ENCODE data around the gene ITSN2.
"Not testable (repeated sequence)": the region's sequence is repeated elsewhere in the genome, so short reads cannot be mapped to it uniquely, and the experiment has no call there.

The ITSN2 gene

DNA sequence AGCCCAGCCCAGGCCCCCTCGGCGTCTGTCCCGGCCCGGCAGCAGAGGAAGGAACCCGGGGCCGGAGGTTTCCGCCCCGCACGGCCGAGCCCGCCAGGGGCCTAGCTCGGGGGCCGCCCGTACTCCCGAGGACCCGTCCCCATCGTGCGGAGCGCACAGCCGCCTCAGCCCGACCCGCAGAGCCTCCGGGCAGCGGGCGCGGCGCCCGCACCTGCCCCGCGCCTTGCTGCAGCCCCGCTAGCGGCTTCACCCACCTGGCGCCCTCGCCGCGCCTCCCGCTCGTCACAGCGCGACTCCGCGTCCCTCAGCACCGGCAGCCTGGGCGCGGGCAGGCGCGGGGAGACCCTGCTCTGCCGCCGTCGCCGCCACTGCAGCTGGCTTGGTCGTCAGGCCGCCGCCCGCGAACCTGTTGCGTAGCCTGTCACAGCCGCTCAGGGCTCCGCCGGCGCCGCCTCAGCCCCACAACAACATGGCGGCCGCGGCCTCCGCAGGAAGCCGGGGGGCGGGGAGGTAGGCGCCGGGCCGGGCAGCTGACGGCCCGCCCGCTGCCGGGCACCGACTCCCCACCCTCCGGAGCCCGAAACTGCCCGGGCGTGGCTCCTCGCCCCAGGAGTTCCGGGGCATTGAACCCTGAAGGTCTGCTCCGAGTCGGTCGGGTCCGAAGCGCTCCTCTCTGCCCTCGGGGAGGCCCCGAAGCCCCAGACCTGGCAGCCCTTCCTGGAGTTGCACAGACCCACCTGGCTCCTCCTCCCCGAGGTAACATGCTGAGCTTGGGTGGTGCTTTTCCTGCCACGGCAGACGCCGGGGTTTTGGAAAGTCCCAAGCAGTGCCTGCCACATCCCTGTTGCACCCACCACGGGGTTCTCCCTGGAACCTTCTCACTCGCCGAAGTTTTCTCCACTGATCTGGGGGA, at the start of gene ITSN2:
Gene ITSN2, minus strand, starts transcription at position 487 of the 913 bp plus-strand sequence. CDS start 32,454 bp downstream, outside the sequence.
- H3K4me3 ChIP-seq (ENCODE audit: control insufficient read depth, low read depth, low read length): peak within 1 kb of the TSS; percentile 66
- peak; percentile 38 for DNase-seq (ENCODE audit: low read depth)
- TF ChIP-seq, protein P1, sequence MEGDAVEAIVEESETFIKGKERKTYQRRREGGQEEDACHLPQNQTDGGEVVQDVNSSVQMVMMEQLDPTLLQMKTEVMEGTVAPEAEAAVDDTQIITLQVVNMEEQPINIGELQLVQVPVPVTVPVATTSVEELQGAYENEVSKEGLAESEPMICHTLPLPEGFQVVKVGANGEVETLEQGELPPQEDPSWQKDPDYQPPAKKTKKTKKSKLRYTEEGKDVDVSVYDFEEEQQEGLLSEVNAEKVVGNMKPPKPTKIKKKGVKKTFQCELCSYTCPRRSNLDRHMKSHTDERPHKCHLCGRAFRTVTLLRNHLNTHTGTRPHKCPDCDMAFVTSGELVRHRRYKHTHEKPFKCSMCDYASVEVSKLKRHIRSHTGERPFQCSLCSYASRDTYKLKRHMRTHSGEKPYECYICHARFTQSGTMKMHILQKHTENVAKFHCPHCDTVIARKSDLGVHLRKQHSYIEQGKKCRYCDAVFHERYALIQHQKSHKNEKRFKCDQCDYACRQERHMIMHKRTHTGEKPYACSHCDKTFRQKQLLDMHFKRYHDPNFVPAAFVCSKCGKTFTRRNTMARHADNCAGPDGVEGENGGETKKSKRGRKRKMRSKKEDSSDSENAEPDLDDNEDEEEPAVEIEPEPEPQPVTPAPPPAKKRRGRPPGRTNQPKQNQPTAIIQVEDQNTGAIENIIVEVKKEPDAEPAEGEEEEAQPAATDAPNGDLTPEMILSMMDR (conservative IDR thresholded peaks at IDR 0.05; ENCODE audit: control insufficient read depth, insufficient read depth, low read depth, low read length): no peak

DNA sequence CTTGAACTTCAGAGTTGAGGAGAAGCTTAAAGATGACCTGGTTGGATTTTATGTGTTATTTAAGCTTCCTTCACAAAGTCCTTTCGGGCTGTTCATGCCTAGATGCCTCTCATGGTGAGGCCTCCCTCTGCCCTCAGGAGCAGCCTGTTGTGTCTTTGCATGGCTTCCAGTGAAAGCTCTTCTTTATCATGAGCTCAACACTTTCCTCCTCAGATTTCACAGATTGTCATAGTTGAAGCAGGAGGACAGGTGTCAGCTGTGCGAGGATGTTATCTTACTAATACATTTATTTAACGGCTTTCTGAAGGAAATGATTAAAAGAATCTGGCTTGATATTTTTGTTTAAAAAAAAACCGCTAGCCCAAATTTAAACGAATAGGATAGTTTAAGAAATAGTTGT, 48.8 kb upstream of the ITSN2 start:
- no peak overlapping the region for H3K4me3 ChIP-seq (ENCODE audit: control insufficient read depth, low read depth, low read length)
- no peak for DNase-seq (ENCODE audit: low read depth)
- TF ChIP-seq, protein P1 (conservative IDR thresholded peaks at IDR 0.05; ENCODE audit: control insufficient read depth, insufficient read depth, low read depth, low read length): no peak

DNA sequence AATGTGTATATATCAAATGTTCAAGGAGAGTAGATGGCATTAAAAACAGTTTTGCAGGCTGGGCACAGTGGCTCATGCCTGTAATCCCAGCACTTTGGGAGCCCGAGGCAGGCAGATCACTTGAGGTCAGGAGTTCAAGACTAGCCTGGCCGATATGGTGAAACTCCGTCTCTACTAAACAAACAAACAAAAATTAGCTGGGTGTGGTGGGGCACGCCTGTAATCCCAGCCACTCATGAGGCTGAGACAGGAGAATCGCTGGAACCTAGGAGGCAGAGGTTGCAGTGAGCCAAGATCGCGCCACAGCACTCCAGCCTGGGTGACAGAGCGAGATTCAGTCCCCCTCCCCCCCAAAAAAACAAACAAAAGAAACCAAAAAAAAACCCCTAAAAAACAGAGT, 48.4 kb upstream of the ITSN2 start:
- DNase-seq (ENCODE audit: low read depth); H3K4me3 ChIP-seq (ENCODE audit: control insufficient read depth, low read depth, low read length): not testable (repeated sequence)

DNA sequence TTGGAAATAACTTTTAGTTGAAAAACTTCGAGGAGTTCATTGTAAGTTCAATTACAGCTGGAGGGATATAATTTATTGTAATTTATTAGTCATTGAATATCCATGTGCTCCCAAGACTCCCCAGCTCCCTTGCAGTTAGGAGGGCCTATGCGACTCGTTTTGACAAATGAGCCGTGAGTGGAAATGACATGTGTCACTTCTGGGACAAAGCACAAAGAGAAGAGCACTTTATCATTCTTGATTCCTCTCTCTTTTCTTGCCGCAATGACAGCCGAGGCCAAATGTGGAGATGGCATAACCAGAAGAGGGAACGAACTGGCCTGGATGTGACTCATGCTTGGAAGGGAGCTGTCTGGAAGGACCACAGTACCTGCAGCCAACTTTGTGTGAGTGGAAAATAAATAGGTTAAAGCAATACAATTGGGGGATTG, 44.2 kb upstream of the ITSN2 start:
- DNase-seq (ENCODE audit: low read depth): peak; percentile 62
- TF ChIP-seq, protein P1 (conservative IDR thresholded peaks at IDR 0.05; ENCODE audit: control insufficient read depth, insufficient read depth, low read depth, low read length): no peak
- H3K4me3 ChIP-seq (ENCODE audit: control insufficient read depth, low read depth, low read length): no peak overlapping the region

DNA sequence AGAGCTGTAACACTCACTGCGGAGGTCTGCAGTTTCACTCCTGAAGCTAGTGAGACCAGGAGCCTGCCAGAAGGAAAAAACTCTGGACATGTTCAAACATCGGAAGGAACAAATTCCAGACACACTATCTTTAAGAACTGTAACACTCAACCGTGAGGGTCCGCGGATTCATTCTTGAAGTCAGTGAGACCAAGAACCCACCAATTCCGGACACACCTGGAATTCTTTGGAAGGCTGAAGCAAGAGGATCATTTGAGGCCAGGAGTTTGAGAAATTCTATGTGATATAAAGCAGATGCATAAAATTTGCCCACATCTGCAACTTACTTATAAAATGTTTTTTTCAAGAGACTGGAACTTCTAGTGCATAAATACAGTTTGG, 43.5 kb upstream of the ITSN2 start:
- no peak overlapping the region for H3K4me3 ChIP-seq (ENCODE audit: control insufficient read depth, low read depth, low read length)
- TF ChIP-seq, protein P1 (conservative IDR thresholded peaks at IDR 0.05; ENCODE audit: control insufficient read depth, insufficient read depth, low read depth, low read length): no peak
- no peak for DNase-seq (ENCODE audit: low read depth)

DNA sequence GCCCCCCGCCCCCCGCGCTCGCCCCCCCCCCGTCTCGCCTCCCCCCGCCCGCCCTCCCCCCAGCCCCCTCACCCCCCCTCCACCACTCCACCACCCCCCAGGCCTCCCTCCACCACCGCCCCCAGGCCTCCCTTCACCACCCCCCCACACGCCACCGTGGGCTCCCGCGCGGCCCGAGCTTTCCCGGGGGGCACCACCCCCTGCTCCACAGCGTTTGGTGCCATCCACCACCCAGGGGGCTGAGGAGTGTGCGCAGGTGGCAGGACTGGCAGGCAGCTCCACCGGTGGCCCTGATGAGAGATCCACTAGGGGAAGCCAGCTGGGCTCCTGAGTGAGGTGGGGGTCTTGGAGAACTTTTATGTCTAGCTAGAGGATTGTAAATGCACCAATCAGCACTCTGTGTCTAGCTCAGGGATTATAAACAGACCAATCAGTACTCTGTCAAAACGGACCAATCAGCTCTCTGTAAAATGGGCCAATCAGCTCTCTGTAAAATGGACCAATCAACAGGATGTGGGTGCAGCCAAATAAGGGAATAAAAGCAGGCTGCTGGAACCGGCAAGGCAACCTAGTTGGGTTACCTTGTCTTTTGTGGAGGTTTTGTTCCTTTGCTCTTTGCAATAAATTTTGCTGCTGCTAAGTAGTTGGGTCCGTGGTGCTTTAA, 43.0 kb upstream of the ITSN2 start:
- H3K4me3 ChIP-seq (ENCODE audit: control insufficient read depth, low read depth, low read length): no peak overlapping the region
- DNase-seq (ENCODE audit: low read depth): no peak
- TF ChIP-seq, protein P1 (conservative IDR thresholded peaks at IDR 0.05; ENCODE audit: control insufficient read depth, insufficient read depth, low read depth, low read length): no peak

Data from fibroblast of mammary gland (primary cell).